OCI-LY7 (cell line): ENCODE measurements around the gene GRM5. TPM values are rescaled to one million over a fixed set of nuclear protein-coding genes. Genes with fewer than 3 reads are reported as not detected.

Experiments used
- BruUV-seq: library from RNA; stranded (reverse); fragments of 400-500 nt; replicated peaks from 2 replicates; lab custom pipeline; 2021; lab: Mats Ljungman, UMichigan
- CTCF ChIA-PET: fragments of 300-600 bp; sonication (Branson Sonifier 250); formaldehyde crosslinking; loops from one replicate; lab custom pipeline; 2022; ENCODE audit warnings: antibody characterized with exemption; ENCODE audit not compliant: unreplicated experiment; lab: Charles Lee
- POLR2A ChIA-PET: fragments of 300-600 bp; sonication (Branson Sonifier 250); formaldehyde crosslinking; loops from one replicate; lab custom pipeline; 2022; ENCODE audit warnings: antibody characterized with exemption; lab: Charles Lee
- DNase-seq: peaks from one replicate; pipeline ENCODE4 v3.0.0-alpha.2; 2015; ENCODE audit warnings: low spot score
- H2AFZ ChIP-seq: fragments of 200-600 bp; sonication (generic), shearing (Covaris generic); 2 replicates; pipeline ENCODE4 v1.6.1; 2014; ENCODE audit warnings: mild to moderate bottlenecking, antibody characterized with exemption, low read length, moderate library complexity
- H3K27ac ChIP-seq: fragments of 200-600 bp; sonication (generic); 2 replicates; pipeline ENCODE4 v1.5.1; 2014; ENCODE audit warnings: mixed run types, low read depth, mild to moderate bottlenecking, moderate library complexity, low read length, inconsistent platforms; ENCODE audit not compliant: poor library complexity, severe bottlenecking
- H3K36me3 ChIP-seq: fragments of 200-600 bp; sonication (generic); 2 replicates; pipeline ENCODE4 v1.6.1; 2014; ENCODE audit warnings: mild to moderate bottlenecking, antibody characterized with exemption, low read length, moderate library complexity, mixed read lengths; ENCODE audit not compliant: insufficient read depth
- H3K4me1 ChIP-seq: fragments of 200-600 bp; sonication (generic); 2 replicates; pipeline ENCODE4 v1.5.1; 2014; ENCODE audit warnings: mild to moderate bottlenecking, low read length; ENCODE audit not compliant: insufficient read depth, poor library complexity, severe bottlenecking
- H3K4me2 ChIP-seq: fragments of 200-600 bp; sonication (generic); 2 replicates; pipeline ENCODE4 v1.6.1; 2014; ENCODE audit warnings: mild to moderate bottlenecking, low read length
- H3K4me3 ChIP-seq: fragments of 200-600 bp; sonication (generic); 2 replicates; pipeline ENCODE4 v1.5.1; 2014; ENCODE audit warnings: mild to moderate bottlenecking, low read depth, low read length; ENCODE audit not compliant: poor library complexity, severe bottlenecking
- H3K79me2 ChIP-seq: fragments of 200-600 bp; sonication (generic); 2 replicates; pipeline ENCODE4 v1.6.1; 2016; ENCODE audit warnings: low read depth, mild to moderate bottlenecking, low read length, moderate library complexity, mixed read lengths; ENCODE audit not compliant: insufficient read depth
- H3K9me2 ChIP-seq: fragments of 200-600 bp; sonication (generic); 2 replicates; pipeline ENCODE4 v1.6.1; 2016; ENCODE audit warnings: mild to moderate bottlenecking, low read length, mixed read lengths; ENCODE audit not compliant: insufficient read depth
- H3K9me3 ChIP-seq: fragments of 200-600 bp; sonication (generic); 2 replicates; pipeline ENCODE4 v1.6.1; 2014; ENCODE audit warnings: mild to moderate bottlenecking, mixed run types, low read length, mixed read lengths
- H4K20me1 ChIP-seq: fragments of 200-600 bp; sonication (generic); 2 replicates; pipeline ENCODE4 v1.6.1; 2014; ENCODE audit warnings: mild to moderate bottlenecking, antibody characterized with exemption, low read length, moderate library complexity, mixed read lengths; ENCODE audit not compliant: insufficient read depth
- EZH2phosphoT487 ChIP-seq: fragments of 200-600 bp; sonication (generic); IDR thresholded peaks from 2 replicates; pipeline ENCODE4 v1.6.1; 2018; ENCODE audit warnings: low read depth, borderline replicate concordance, mild to moderate bottlenecking, mixed run types, antibody characterized with exemption, low read length, moderate library complexity, mixed read lengths
- intact Hi-C: fragments of 100-400 bp; cut with micrococcal nuclease; formaldehyde crosslinking; loops from one replicate; pipeline ENCODE4 v1.10.0; 2022; ENCODE audit not compliant: unreplicated experiment
- total RNA-seq, 2 experiments: library from RNA; depleted of rRNA in 1 of 2; stranded (reverse); fragments of >200 nt in 1 of 2; shearing (Covaris generic) in 1 of 2; gene quantifications; 2 replicates each; pipeline ENCODE4 v1.2.3, GENCODE V29; 2014 to 2022
- TF ChIP-seq, protein P1 (sequence below): fragments of 200-600 bp; sonication (generic); conservative IDR thresholded peaks from 2 replicates; pipeline ENCODE4 v1.5.1; 2014; ENCODE audit warnings: mild to moderate bottlenecking, antibody characterized with exemption, low read length, moderate library complexity, mixed read lengths

The GRM5 gene
- total RNA-seq, 2 experiments from 2014 or later = not detected

DNA sequence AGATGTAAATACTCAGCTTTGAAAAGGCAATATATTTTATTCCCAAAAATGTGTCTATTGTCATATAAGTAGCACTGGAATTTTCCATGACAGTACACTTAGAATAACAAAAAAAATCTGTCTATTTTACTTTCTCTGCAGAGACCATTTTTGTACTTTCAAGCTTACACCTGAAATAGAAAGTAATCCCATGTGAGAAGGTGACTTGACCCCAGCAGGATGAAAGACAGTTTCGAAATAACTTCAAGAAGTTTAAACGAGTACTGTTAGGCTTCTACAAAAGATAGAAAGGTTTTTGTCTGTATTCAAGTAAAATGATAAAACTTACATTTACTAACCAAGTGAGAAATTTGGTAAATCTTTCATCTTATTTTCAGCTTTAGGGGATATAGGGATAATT is 468.4 kb downstream of the GRM5 start:
- 0 out of 2 replicates have a peak, but pooled peaks cover 3% of the 10 kb centered on the region for H3K9me2 ChIP-seq
- H3K4me3 ChIP-seq = no peak overlapping the region
- TF ChIP-seq EZH2phosphoT487 = no peak
- TF ChIP-seq, protein P1, sequence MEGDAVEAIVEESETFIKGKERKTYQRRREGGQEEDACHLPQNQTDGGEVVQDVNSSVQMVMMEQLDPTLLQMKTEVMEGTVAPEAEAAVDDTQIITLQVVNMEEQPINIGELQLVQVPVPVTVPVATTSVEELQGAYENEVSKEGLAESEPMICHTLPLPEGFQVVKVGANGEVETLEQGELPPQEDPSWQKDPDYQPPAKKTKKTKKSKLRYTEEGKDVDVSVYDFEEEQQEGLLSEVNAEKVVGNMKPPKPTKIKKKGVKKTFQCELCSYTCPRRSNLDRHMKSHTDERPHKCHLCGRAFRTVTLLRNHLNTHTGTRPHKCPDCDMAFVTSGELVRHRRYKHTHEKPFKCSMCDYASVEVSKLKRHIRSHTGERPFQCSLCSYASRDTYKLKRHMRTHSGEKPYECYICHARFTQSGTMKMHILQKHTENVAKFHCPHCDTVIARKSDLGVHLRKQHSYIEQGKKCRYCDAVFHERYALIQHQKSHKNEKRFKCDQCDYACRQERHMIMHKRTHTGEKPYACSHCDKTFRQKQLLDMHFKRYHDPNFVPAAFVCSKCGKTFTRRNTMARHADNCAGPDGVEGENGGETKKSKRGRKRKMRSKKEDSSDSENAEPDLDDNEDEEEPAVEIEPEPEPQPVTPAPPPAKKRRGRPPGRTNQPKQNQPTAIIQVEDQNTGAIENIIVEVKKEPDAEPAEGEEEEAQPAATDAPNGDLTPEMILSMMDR = no peak
- H4K20me1 ChIP-seq = no peaks in the 10 kb centered on the region
- ChIA-PET CTCF (no interaction called here), POLR2A (no interaction called here)
- no peaks in the 10 kb centered on the region for H3K4me1 ChIP-seq
- no peak overlapping the region for H3K27ac ChIP-seq
- intact Hi-C loops = no loop called here
- H2AFZ ChIP-seq = no peak overlapping the region
- H3K9me3 ChIP-seq = no peaks in the 10 kb centered on the region
- BruUV-seq = no TSS peak
- H3K4me2 ChIP-seq = no peak overlapping the region
- DNase-seq = no peak
- no peaks in the 10 kb centered on the region for H3K36me3 ChIP-seq
- H3K79me2 ChIP-seq = no peaks in the 10 kb centered on the region

DNA sequence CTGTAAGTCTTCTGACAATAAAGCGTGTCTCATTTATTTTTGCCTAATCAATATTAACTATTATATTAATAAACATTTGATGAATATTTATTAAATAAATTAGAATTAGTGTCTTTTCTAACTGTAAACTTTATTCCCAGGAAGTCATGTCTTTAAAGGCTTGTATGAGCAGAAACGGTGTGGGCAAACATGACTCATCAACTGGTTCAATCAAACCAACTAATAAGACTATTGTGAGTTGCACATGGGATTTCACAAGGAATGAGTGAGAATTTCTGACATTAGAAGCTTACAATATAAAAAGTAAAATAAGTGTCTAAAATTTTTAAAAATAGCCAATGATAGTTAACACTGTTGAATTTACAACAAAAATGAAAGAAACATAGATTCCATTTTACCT is 469.0 kb downstream of the GRM5 start:
- Histone ChIP-seq H2AFZ (no peak overlapping the region), H4K20me1 (no peaks in the 10 kb centered on the region), H3K9me2 (0 out of 2 replicates have a peak, but pooled peaks cover 3% of the 10 kb centered on the region), H3K4me1 (no peaks in the 10 kb centered on the region), H3K27ac (no peak overlapping the region), H3K4me2 (no peak overlapping the region), H3K79me2 (no peaks in the 10 kb centered on the region), H3K4me3 (no peak overlapping the region), H3K9me3 (no peaks in the 10 kb centered on the region), H3K36me3 (no peaks in the 10 kb centered on the region)
- no peak for DNase-seq
- TF ChIP-seq, protein P1 = no peak
- TF ChIP-seq EZH2phosphoT487 = no peak
- ChIA-PET CTCF (no interaction called here), POLR2A (interaction anchor here (0.7 kb wide), 1 partner anchor 1847 kb away, joined by 3 read pairs; no protein-coding TSS in a partner anchor)
- intact Hi-C loops = no loop called here
- BruUV-seq = no TSS peak

DNA sequence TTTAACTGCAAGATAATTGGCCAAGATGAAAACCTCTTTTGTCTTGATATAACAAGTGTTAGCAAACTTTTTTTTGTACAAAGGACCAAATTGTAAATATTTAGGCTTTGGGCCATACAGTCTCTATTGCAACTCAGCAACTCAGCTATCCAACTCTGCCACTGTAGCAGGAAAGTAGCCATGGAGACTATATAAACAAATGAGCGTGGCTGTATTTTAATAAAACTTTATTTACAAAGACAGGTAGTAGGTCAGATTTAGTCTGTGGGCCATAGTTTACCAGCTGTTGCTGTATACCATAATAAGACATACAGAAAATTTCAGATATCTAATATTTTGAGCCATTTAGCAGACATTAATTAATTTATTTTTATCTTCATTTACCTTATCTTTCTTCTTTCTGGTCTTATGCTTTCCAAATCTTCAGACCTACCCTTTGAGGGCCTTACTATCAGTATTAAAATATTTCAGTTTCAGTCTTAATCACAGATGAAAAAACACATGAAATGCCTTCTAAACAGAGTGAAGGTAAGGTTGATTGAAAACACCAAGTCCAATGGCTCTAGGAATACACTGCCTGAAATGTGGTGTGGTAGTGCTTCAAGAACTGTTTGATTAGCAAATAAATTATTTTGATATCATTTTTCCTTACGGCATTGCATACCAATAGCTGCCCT is 471.4 kb downstream of the GRM5 start:
- no peak overlapping the region for H2AFZ ChIP-seq
- no peaks in the 10 kb centered on the region for H4K20me1 ChIP-seq
- no peak overlapping the region for H3K27ac ChIP-seq
- CTCF ChIA-PET = no interaction called here
- H3K9me3 ChIP-seq = no peaks in the 10 kb centered on the region
- H3K4me2 ChIP-seq = no peak overlapping the region
- intact Hi-C loops = no loop called here
- no peaks in the 10 kb centered on the region for H3K79me2 ChIP-seq
- H3K4me1 ChIP-seq = no peaks in the 10 kb centered on the region
- H3K36me3 ChIP-seq = no peaks in the 10 kb centered on the region
- H3K4me3 ChIP-seq = no peak overlapping the region
- POLR2A ChIA-PET = no interaction called here
- H3K9me2 ChIP-seq = 0 out of 2 replicates have a peak, but pooled peaks cover 3% of the 10 kb centered on the region
- DNase-seq = no peak
- TF ChIP-seq, protein P1 = no peak
- no peak for TF ChIP-seq EZH2phosphoT487
- no TSS peak for BruUV-seq
